NCI-H146 treated with DMSO at 0.1 percent for 48 hours (cell line): Measurements from ENCODE around the gene IDH3B.

Source experiments
- DNase-seq: peaks from one replicate; lab custom pipeline; 2025; ENCODE audit not compliant: unreplicated experiment; lab: John Stamatoyannopoulos, UW

Gene IDH3B

GRCh38 chr20:2658414-2659354, 5.3 kb downstream of the IDH3B start:
- no peak for DNase-seq

DNA sequence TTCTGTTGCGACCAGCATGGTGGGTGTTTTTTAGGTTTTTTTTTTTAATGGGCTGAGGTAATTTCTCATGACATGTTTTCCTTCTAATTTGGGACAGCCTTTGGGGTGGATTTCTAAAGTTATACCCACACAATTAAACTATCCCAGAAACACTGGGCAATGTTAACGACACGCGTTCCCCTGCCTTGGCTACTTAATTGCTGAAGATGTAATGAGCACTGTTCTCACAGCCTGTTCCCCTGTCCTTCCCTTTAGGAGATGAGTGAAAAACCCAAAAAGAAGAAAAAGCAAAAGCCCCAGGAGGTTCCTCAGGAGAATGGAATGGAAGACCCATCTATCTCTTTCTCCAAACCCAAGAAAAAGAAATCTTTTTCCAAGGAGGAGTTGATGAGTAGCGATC, 6.3 kb downstream of the IDH3B start:
- no peak for DNase-seq

GRCh38 chr20:2657241-2657640, 6.8 kb downstream of the IDH3B start:
- no peak for DNase-seq

DNA sequence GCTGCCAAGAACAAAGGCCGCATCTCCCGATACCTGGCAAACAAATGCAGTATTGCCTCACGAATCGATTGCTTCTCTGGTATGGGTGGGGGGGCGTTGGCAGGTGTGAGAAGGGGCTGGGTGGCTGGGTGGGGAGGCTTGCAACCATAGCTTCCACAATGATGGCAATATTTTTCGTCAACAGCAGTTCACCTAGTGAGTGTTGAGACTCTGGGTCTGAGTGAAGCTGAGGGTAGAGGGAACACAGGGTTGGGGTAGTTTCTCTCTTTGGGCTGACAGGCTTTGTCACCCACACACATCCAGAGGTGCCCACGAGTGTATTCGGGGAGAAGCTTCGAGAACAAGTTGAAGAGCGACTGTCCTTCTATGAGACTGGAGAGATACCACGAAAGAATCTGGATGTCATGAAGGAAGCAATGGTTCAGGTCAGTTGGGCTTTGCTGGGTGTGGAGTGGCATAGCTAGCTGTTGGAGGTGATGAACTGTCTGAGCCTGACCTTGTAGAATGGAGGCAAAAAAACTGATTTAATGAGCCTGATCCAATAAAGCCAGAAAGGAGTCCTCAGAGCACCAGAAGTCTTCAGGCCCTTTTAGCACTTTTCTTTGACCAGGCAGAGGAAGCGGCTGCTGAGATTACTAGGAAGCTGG, 7.4 kb downstream of the IDH3B start:
- no peak for DNase-seq

GRCh38 chr20:2655331-2656116, 8.5 kb downstream of the IDH3B start:
- DNase-seq, result no peak

- no peak for DNase-seq
Observed at GRCh38 chr20:2654831-2655230, 9.2 kb downstream of the IDH3B start.

GRCh38 chr20:2654384-2654822, 9.6 kb downstream of the IDH3B start:
- no peak for DNase-seq

- no peak for DNase-seq
Observed at GRCh38 chr20:2653556-2654383, 10.2 kb downstream of the IDH3B start.

- DNase-seq, result no peak
Observed at GRCh38 chr20:2652724-2653555, 11.1 kb downstream of the IDH3B start.

DNA sequence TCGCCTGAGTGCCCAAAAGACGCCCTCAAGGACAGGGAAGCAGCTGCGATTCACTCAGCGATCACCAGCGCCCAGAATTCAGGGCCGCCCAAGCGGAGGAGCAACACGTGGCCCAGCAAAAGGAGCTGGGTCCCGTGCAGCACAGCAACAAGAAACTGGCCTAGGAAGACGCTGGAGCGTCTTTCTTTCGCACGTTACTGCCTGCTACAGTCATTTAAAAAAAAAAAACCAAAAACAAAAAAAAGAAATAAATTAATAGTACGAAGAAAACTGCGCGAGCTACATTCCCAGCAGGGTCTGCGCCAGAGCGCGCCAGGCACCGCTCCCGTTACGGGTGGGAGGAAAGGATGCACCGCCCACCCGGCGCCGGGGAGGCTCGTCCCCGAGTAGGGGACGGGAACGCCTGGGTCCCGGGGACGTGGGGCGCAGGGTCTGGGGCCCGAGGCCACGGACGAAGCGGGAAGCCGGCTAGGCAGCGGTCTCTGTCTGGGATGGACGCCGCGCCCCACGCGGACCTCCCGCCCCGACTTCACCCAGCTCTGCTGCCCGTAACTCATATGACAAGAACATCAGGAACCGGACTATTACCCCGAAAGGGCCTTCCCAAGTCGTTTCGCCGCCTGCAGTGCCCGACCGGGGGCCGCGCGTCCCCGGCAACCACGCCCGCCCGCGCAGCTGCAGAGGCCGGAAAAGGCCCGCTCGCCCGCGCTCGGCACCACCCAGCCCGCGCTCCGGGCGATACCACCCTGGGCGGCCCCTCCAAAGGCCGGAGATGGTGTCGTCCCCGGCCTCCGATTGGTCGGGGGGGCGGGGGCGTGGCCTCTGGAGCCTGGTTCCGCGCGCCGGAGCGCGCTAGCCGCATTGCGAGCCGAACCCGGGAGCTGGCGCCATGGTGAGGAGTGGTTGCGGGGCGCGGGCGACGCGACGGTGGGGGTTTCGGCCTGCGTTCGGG, 12.0 kb downstream of the IDH3B start, which contains the start of gene NOP56:
Gene NOP56, plus strand, starts transcription at position 861 of the 952 bp plus-strand sequence. Its CDS starts 29 bp downstream, at position 890.
- peak; percentile 90 for DNase-seq

DNA sequence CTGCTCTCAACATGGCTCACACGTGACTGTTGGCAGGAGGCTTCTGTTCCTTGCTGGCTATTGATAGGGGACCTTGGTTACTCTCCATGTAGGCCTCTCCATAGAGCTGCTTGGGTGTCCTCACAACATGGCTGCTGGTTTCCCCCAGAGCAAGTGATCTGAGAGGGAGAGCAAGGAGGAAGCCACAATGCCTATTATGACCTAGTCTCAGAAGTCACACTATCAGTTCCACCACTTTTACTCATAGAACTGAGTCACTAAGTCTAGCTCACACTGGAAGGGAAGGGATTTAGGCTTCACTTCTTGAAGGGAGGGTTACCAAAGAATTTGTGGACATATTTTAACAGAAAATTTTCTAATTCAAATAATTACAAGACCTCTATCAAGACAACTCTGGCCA, 20.3 kb downstream of the IDH3B start:
- DNase-seq, result no peak

DNA sequence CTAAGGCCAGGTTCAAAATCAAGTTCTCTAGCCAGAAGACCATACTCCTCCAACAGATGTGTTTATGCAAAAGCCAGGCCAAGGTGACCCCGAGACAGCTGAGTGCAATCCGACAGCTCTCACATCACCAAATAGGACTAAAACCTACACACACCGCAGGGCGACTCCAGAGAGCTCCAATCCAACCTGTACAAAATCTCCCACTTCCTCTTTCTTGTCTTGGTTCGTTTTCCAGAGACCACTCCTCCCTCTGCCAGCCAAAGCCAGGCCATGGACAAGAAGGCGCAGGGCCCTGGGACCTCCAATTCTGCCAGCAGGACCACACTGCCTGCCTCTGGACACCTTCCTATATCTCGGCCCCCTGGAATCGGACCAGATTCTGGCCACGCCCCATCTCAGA, 23.1 kb downstream of the IDH3B start:
- no peak for DNase-seq

- no peak for DNase-seq
Observed at GRCh38 chr20:2640260-2640659, 23.8 kb downstream of the IDH3B start.

- no peak for DNase-seq
Observed at GRCh38 chr20:2637246-2637645, 26.8 kb downstream of the IDH3B start.

DNA sequence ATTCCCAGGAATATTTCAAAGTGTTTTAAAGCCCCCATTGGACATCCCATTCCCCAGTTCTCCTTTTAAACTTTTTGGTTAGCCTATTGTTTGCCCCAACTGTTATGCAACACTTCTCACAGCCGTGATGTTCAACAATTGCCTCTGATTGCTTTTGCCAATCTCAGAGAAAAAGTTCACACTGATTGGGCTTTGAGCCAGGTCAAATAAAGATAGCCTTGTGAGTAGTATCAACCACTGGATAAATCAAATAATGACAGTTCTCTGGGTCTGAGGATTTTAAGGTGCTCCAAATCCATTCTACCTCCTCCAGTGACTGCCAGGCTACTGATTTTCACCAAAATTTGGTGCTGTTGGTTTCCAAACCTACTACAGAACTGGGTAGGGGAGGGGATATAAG, 30.6 kb downstream of the IDH3B start:
- DNase-seq, result no peak

- DNase-seq, result no peak
Observed at GRCh38 chr20:2631228-2631627, 32.8 kb downstream of the IDH3B start.

GRCh38 chr20:2626853-2627541, 37.0 kb downstream of the IDH3B start:
- DNase-seq, result no peak

- DNase-seq, result no peak
Observed at GRCh38 chr20:2625062-2625461, 39.0 kb downstream of the IDH3B start.
